GM12872 (cell line): Measurements from ENCODE around the gene PNPLA6.

ENCODE experiments used
- TF ChIP-seq, protein P1 (sequence below): IDR thresholded peaks from 3 replicates; pipeline ENCODE4 v1.5.1; 2011; ENCODE audit warnings: low read depth, mild to moderate bottlenecking, low read length, moderate library complexity; ENCODE audit not compliant: insufficient read depth

The PNPLA6 gene

DNA sequence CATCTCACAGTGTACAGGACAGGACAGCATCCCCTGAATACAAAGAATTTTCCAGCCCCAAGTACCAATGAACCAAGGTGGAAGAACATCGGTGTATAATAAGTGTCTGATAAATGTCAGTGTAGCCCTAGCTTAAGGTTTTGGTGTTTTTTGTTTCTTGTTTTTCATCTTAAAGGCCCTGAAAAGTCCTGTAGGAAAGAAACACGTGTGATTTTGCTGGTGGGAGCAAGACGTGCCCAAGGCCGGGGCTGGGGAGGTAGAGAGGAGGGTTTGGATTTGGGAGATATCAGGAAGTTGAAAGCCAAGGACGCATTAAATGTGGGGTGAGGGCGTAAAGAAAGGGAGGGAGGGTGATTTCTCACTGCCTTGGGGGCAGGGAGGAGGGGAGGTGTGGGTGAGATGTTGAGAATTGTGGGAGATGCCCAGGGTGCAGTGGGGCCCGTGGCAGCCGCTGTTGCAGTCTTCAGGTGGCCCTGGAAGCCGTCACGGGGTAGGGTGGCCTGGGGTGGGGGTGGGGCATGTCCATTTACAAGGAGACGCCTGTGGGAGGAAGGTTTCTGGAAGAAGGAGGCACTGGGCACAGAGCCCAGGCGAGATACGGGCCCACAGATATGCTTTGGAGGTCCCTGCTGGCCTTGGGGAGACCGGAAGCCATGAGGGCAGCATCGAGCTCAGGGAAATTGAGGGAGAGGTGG, 66.9 kb downstream of the PNPLA6 start:
- TF ChIP-seq, protein P1, sequence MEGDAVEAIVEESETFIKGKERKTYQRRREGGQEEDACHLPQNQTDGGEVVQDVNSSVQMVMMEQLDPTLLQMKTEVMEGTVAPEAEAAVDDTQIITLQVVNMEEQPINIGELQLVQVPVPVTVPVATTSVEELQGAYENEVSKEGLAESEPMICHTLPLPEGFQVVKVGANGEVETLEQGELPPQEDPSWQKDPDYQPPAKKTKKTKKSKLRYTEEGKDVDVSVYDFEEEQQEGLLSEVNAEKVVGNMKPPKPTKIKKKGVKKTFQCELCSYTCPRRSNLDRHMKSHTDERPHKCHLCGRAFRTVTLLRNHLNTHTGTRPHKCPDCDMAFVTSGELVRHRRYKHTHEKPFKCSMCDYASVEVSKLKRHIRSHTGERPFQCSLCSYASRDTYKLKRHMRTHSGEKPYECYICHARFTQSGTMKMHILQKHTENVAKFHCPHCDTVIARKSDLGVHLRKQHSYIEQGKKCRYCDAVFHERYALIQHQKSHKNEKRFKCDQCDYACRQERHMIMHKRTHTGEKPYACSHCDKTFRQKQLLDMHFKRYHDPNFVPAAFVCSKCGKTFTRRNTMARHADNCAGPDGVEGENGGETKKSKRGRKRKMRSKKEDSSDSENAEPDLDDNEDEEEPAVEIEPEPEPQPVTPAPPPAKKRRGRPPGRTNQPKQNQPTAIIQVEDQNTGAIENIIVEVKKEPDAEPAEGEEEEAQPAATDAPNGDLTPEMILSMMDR: no peak

DNA sequence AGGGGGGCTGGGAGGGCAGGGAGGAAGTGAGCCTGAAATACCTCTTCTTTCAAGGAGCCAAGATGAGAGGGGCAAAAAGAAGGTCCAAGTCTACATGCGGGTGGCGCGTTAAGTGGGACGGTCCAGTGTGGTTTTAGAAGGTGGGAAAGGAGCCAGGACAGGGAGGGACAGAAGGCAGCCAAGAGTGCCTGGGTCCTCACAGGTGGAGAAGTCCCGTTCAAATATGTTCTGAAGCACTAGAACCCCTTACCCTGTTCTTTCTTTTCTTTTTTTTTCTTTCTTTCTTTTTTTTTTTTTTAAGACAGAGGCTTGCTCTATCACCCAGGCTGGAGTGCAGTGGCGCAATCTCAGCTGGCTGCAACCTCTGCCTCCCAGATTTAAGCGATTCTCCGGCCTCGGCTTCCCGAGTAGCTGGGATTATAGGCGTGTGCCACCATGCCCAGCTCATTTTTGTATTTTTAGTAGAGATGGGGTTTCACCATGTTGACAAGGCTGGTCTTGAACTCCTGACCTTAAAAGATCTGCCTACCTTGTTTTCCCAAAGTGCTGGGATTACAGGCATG, 67.5 kb downstream of the PNPLA6 start:
- TF ChIP-seq, protein P1: no peak

DNA sequence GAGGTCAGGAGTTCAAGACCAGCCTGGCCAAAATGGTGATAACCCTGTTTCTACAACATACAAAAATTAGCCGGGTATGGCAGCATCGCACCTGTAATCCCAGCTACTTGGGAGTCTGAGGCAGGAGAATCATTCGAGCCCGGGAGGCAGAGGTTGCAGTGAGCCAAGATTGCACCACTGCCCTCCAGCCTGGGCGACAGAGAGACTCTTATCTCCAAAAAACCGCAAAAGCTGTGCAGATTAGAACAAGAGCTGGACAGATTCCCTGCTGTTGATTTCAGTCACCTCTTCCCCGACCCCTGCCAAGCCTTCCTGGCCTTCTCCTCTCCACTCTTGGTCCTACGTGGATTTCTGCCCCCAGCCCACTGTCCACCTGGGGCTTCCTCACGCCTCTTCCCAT, 68.4 kb downstream of the PNPLA6 start:
- TF ChIP-seq, protein P1: no peak

DNA sequence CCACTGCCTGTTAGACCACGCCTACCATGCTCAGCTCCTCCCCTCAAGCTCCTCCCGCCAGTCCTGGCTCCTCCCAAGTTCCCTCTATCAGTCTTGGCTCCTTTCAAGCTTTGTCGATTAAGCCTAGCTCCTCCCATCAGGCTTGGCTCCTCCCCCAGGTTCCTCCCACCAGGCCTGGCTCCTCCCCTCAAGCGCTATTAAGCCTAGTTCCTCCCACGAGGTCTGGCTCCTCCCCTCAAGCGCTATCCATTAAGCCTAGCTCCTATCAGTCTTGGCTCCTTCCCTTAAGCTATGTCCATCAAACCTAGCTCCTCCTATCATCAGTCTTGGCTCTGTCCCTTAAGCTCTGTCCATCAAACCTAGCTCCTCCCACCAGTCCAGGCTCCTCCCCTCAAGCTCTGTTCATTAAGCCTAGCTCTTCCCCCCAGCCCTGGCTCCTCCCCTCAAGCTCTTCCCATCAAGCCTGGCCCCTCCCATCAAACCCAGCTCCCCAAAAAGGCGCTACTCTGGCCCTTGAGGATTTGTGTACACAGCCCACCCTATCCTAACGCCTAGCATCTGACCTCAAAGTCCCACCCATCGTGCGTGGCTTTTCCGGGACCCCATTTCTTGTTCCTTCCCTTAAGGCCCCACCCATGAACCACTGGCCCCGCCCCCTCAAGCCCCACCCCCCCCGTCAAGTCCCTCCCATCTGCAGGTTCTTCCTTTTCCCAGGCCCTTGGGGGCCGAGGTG, 70.1 kb downstream of the PNPLA6 start:
- TF ChIP-seq, protein P1: no peak

DNA sequence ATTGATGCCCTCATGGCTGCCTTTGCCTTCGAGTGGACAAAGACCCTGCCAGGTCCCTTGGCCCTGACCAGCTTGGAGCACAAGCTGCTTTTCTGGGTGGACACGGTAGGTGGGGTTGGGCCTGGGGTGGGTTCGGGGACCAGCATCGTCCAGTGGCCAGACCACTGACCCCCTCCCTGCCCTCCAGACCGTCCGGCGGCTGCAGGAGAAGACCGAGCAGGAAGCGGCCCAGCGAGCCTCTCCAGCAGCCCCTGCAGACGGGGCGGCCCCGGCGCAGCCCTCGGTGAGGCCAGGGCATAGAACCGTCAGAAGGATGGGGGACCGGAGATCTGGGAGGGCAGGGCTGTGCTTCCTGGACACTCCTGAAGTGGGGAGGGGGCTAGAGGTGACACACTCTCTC, 70.8 kb downstream of the PNPLA6 start:
- TF ChIP-seq, protein P1: no peak

DNA sequence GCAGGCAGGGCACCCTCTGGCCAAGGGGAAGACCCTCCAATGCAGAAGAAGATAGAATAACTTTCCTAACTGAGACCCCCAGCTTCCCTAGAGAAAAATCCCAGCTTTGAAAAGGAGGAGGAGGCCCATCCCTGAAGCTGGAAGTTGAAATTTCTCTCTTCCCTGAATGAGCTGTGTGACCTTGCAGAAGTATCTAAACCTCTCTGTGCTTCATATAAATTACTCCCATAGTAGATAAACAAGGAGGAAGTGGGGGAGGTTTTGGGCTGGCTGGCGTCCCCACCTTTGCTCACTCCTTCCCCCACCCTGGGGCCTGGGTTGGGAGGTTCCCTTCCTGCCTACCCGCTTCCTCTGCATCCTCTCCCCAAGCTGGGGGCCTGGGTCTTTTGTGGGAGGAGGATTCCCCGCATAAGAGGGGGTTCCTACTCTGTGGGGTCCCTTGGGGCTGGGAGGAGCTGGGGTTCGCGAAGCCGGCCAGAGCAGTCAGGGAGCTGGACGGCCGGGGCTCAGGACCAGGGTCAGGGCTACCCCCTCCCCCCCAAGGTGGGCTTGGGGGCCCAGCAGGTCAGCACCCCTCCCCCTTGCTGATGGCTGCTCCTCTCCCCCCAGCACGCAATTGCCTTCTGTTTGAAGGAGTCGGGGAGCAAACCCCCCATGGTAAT, 71.8 kb downstream of the PNPLA6 start:
- TF ChIP-seq, protein P1: no peak
